Measurements from ENCODE around the gene TNS2.

TNS2 gene

DNA sequence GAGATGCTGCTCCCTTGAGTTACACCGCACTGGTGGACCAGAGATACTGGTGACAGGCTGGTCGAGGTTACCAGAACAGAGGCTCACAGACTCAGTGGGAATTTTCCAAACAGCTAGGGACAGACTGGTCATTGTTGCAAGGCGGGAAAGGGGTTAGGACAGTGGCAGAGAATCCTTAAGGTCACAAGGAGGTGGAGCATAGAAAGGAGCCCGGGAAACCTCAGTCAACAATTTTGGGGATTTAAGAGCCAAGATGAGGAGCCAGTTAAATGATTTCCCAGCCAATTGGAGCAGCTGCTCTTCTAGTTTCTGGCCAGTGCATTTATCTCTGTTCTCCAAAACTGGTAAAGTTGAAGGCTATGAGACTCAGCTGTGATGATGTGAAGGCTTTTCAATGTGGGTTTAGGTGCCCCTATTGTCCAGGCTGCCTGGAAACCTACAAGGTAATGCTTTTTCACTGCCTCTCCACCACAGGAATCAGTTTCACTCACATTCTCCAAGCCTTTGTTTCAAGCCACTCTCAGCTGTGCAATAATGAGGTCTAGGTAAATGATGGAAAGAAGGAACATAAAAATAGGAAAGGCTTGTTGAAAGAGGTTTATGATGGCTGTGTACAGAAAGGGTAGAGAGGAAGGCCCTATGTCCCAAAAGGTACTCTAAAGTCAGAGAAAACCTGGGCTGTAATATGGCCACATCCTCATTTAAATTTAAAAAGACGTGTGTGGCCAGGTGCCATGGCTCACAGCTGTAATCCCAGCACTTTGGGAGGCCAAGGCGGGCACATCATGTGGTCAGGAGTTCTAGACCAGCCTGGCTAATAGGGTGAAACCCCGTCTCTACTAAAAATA, 7.0 kb upstream of the TNS2 start:
- DNase-seq = no peak

DNA sequence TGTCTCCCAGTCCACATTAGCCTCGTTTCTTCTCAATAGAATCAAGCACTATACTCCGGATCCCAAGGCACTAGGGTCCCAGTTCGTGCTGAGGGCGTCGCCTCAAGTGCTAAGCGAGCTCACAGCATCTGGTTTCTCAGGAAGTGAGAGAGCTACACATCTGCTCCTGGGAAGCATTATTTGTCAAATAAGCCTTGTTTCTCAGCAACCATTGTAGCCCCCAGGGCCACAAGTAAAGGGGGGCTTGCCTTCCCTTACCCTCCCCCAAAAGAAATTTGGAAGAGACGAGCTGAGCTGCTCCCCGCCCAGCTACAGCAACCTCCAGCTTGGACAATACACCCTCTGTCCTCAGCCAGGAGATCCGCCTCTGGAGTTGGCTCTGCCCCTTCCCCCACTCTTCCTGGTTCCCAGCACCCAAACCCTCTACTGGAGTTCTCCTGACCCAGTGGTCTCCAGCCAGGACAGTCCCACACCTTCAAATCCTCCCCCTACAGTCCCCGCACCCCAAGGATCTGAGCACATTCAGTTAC, 5.7 kb upstream of the TNS2 start:
- DNase-seq = no peak

DNA sequence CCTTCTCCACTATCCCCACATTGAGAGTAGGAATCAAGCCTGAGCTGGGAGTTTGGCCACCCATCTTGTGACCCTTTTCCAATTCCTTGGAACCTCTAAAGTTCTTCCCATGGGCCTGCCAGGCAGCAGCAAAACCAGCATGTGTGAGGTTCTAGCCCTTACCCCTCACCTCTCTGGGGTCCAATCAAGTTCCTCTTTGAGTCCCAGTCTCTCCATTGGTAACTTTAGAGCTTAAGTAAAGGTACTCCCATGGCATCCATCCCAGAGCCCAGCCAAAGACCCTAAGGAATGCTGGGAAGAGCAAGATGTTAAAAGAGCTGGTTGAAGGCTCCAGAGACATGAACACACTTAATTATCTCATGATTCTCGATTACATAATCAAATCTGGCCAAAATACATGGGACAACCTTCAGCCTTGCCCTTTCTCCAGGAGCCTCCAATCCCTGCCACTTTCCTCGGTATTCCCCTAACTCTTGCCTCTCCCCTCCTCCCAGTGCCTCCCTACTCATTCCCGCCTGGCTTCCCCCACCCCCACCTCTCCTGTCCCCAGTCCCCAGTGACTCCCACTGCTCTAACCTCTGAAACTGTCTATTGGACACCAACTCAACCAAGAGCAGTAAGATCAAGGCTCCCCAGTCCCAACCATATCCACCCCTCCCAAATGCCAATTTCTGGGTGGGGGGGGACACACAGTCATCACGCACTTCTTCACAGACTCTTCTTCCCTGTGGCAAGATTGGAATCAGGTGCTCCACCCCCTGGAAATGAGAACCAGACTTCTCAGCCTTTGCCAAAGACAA, 4.8 kb upstream of the TNS2 start:
- no peak for DNase-seq

DNA sequence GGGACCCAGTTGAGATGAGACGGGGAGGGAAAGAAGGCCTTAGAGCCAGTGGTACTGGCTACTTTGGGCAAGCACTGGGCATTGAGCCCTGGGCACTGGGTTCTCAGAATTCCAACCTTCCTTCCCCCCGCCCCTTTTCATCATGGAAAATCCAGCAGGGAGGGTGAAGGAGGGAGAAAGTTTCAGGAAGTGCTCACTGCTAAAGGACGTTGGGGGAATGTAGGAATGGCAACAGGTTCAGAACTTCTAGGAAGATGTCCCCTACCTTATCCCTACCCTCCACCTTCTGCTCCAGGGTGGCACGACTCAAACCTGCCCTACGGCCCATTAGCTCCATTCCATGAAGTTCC, 4.2 kb upstream of the TNS2 start:
- peak; percentile 35 for DNase-seq

DNA sequence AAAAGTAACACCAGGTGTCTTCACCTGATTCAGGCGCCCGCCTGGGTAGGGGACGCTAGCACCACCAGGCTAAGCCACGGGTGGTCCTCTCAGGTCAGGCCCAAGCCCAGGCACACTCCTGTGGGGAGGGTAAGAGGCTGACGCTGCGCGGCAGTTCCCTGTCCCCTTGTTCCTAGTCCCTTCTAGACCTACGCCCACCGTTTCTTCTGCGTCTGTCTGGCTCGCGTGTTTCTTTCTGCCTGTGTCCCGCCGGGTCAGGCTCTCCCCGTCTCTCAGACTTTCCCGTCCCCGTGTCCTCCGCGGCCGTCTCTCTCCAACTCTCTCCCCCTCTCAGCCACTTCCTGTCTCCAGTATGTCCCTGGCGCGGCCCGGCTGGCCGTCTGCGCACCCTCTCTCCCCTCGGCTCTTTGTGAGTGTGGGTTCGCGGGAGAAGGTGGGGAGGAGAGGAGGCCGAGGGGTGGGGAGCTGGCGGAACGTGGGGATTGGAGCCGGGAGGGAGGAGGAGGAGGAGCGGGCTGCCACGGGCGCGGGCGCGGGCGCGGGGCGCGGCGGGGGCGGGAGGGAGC, 3.1 kb upstream of the TNS2 start:
- peak; percentile 94 for DNase-seq

DNA sequence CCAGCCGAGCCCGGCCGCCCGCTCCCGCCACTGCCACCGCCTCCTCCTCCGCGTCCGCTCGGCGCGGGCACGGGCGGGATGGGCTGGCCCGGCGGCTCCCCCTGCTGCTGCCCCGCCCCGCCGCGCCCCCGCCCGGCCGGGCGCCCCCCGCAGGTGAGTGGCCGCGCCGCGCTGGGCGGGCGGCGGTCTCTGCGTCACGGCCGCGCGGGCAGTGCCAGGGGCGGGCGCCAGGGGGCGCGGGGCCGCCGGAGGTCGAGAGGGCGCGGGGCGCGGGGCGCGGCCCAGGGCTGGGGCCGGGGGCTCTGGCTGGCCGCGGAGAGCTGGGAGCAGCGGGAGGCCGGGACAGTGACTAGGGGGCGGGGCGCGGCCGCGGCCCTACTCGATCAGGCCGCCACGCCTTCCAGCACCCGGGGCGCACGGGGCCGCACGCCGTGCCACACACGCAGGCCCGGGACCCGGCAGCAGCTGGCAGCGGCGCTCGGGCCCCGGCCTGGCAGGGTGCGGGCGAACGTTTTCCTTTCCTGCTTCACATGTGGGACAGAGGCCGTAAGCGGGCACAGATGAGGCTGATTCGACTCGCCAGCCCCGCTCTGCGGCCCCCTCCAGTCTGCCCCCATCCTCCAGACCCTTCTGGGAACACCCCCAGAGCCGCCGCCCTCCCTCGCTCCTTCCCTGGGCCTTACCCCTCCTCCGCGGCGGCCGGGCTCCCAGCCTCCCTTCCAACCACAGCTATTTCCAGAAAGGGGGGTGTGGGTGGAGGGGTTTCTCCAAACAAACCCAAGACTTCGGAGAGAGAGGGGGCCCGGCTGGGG, 2.4 kb upstream of the TNS2 start:
- peak; percentile 95 for DNase-seq

DNA sequence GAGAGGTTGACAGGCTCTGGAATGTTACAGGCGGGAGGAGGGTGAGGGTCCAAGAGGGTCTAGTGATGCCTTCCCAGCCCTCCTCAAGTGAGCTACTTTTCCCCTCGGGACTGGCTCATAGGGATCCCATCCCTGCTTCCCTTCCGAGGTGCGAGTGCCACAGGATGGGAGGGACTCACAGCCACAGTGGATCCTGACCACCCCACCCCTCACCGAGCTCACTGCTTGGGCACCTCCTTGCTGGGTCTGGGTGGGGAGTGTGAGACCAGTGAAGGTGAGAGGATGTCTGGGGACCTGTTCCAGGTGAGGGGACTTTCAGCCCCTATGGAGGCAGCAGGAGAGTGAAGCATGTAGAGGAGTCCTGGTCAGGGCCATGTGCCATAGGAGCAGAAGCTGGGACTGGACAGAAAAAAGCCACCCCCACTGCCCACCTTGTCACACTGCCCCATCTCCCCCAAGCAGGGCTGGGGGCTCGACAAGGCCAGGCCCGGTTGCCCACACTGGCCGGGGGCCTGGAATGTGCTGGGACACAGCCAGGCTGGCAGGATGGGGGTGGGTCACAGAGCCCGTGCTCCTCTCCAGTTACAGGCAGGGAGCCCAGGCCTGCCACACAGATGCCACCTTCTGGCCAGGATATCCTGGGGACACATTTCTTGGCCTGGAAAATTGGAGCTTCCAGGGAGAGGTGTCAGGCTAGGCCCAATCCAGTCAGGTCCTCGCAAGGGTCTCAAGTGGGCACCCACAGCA, 1.7 kb upstream of the TNS2 start:
- DNase-seq = peak; percentile 69

DNA sequence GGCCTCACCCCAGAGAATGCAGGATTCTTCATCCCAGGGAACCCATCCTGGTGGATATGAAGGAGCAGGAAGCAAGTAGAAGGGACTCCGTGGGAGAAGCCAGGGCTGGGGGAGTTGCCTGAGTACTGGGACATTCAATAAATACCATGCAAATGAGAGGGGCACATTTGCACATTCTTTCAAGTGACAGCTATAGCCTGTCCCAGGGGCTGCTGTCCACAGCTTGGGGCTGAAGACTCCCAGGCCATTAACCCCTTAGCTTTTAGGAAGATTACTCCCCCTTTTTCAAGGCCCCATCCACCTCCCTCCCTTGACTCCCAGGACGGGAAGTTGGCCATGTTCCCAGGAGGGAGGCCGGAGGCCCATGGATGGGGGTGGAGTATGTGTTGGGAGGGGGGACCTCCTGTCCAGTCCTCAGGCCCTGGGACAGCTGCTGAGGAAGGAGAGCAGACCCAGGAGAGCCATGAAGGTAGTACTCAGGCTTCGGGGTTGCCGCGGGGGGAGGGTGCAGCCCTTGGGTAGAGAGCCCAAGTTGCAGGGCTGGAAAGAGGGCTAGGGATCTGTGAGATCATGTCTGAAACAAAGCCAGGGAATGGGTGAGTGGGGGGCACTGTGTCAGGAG, 974 bp upstream of the TNS2 start:
- peak; percentile 75 for DNase-seq

DNA sequence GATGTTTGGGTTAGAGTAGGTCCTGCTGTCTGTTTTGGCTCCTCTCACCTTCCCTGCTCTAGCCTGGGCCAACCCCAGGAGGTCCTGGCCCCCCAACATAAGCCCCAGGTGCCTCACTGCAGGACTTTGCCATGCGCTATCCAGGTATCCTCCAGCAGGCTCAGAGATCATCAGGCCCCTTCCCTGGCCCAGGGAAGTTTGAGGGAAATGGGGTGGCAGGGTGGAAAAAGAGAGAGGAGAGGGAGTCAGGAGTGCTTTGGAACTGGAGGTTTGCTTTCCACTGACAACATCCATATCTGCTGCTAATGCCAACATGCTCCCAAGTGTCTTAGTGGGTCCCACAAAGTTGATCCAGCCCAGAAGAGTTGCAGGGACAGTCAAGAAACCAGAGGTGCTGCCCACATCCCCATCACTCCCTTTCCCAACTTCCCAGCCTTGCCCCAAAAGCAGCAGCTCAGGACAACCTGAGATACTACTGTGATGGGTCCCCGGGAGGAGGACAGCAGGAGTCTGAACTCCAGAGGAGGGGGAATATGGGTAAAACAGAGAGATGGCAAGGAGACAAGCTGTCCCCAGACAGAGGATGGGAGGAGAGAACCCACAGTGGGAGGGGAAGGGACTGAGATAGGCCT, 677 bp downstream of the TNS2 start:
- no peak for DNase-seq

DNA sequence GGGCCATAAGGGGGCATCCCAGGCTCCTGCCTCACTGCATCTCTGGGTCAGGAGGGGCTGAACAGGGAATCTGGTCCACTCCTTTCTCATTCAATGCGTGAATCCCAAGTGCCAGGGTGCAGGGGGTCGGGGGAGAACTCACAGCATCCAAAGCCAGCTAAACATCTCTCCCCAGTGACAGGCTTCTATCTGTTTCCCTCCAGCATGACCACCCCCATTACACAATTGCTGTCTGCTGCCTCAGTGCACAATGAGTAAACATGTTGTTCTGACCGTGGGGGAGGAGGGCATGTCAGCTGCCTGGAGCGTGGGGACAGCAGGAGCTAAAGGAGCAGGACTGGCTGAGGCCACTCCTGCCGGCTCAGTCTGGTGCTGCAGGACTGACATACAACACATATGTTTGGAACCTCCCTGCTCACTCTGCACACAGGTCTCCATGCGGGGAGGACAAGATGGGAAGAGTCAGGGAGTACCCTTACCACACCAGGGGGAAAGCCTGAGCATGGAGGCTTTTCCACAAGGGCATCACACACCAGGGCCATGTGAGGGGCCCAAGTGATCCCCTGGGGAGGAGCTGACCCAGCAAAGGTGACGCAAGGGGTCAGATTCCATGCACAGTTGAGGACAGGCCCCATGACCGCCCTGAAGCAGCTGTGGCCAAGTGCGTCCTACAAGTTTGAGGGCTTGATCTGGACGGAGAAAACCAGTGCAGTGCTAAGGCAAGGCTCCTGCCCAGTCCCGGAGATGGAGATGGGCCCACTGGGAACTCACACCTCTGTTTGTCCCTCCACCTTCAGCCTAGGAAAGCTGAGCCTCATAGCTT, 1.4 kb downstream of the TNS2 start:
- peak; percentile 62 for DNase-seq

DNA sequence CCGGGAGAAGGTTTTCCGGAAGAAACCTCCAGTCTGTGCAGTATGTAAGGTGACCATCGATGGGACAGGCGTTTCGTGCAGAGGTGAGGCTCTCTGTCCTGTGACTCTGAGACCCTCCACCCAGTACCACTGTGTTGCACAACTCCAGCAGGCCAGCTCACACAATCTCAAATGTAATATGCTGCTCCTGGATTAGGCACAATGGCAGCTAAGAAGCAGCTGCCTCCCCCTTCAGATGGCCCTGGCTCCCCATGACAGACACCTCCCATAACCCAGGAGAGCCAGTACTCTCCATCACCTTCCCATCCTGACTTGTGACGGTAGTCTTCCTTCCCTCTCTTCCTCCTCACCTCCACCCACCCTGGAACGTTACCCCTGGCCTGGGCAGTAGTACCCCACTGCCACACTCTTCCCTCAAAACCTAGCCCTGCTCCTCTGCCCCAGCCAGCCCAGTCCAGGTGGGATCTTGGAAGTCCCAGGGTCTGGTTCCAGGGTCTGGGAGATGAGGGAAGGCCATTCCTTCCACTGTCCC, 2.1 kb downstream of the TNS2 start:
- DNase-seq = no peak

DNA sequence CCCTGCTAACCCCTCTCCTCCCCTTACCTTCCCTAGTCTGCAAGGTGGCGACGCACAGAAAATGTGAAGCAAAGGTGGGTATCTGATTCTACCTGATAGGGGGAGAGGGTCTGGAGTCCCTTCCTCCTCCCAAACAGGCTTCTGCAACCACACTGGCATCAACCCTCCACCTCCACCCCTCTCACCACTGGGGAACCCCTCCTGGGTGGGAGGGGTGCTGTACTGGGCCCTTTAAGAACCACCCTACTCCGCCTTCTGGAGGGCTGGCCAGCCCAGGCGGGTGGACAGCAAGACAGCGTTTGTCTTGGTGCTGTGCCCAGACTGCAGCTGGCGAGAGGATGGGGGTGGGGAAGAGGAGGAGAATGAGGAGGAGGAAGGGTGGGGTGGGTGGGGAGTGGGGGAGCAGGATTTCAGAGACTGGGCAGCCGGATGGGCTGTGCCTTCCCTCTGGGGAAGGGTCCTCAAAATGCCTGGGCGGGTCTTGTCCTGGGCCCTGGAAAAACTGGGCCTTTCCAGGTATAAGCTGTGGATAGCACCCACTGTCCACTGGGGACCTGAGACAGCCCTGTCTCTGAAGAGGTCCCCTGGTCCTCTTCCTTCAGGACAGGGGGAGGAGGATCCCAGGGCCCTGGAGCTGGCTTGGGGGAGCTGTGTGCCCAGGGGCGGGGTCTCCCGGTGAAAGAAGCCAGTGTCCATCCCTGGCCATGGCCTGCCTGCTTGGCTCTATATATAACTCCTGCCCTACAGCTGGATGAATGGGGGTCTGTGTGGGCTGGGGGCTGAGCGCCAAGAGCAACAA, 2.8 kb downstream of the TNS2 start:
- peak; percentile 88 for DNase-seq

DNA sequence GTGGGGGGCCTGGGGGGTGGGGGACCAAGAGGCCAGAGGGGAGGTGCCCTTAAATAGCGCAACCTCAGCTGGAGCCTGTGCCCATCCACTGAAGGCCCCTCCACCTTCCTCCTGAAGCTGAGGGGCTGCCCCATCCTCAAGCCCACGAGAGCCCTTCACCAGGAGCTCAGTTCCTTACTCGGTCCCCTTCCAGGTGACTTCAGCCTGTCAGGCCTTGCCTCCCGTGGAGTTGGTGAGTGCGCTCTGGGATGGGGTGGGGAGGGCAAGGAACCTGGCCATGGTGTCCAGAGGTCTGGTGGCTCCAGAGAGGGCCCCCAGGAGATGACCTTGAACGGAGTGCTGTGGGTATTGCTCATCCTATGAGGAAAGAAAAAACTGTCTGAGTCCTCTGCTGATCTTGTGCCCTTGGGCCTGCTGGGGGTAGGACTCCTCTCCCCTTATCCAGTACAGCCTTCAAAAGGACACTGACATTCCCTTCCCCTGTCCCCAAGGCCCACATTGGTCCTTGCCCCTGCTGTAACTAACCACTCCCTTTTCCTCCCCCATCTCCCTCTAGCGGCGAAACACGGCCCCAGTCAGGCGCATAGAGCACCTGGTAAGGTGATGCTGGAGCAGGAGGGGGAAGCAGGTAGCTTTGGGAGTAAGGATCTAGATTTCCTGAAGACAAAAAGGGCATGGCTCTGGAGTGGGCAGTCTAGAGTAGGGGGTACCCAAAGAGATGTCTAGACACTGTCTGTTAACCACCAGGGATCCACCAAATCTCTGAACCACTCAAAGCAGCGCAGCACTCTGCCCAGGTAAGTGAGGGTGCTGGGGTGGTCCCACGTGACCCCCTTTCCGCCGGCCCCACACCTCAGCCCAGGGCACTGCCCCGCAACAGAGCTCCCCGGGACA, 3.6 kb downstream of the TNS2 start:
- DNase-seq = peak; percentile 34

DNA sequence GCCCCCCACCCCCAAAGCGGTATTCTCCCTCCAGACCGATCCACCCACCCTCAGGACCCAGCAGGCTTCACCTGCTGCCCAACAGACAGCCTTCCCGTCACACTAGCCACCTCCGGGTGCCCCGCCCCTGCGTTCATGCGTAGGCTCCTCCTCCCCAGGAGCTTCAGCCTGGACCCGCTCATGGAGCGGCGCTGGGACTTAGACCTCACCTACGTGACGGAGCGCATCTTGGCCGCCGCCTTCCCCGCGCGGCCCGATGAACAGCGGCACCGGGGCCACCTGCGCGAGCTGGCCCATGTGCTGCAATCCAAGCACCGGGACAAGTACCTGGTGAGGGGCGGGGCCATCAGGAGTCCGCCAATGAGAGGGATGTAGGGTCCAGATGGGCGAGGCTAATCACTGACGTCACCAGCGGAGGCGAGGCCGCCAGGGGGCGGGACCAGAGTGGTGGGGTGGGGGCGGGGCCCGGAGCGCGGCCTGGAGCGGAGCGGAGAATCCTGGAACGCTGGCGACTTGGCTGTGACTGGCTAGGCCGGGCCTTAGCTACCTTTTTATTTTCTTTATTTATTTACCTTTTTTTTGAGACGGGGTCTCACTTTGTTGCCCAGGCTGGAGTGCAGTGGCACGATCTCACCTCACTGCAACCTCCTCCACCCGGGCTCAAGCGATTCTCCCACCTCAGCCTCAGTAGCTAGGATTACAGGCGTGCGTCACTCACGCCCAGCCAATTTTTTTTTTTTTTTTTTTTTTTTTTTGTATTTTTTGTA, 4.4 kb downstream of the TNS2 start:
- DNase-seq = peak; percentile 89

DNA sequence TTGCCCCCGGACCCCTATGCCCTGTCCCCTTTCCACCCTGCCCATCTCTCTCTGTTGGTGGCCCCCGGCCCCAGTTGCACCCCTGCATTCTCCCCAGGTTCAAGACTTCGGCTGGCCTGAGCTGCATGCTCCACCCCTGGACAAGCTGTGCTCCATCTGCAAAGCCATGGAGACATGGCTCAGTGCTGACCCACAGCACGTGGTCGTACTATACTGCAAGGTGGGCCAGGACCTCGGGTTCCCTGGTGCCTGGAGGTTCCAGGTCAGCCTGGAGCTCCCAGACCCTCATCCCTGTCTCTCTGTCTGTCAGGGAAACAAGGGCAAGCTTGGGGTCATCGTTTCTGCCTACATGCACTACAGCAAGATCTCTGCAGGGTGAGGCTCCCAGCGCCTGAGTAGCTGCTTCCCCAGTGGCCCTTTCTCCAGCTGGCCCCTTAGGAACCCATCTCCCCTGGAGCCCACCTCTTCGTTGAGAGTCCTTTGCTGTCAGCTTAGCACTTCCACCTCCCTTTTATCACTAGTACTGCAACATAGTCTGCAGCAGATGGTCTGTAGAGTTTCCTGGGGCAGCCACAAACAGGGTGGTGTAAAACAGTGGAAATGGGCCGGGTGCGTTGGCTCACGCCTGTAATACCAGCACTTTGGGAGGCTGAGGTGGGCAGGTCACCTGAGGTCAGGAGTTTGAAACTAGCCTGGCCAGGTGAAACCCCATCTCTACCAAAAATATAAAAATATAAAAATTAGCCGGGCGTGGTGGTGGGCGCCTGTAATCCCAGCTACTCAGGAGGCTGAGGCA, 5.8 kb downstream of the TNS2 start:
- no peak for DNase-seq

DNA sequence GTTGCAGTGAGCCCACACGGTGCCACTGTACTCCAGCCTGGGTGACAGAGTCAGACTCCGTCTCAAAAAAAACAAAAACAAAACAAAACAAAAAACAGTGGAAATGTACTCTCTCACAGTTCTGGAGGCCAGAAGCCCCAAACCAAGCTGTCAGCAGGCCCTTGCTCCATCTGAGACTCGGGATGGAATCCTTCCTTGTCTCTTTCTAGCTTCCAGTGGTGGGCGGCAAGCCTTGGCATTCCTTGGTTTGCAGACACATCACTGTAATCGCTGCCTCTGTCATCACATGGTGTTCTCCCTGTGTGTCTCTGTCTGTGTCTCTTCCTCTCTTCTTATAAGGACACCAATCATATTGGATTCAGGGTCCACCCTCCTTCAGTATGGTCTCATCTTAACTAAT, 6.4 kb downstream of the TNS2 start:
- DNase-seq = peak; percentile 40
